IMR-90 (cell line): ENCODE results near the gene KCTD5. TPM values are rescaled to one million over a fixed set of nuclear protein-coding genes. Genes with fewer than 3 reads are reported as not detected.

ENCODE experiments used
- ATAC-seq: fragments of 200-7000 bp; cut with Tn5 transposase; 2 replicates; pipeline ENCODE4 v1.9.1; 2020; ENCODE audit warnings: low read depth, mild to moderate bottlenecking, moderate library complexity
- BruUV-seq: library from RNA; stranded (reverse); fragments of 400-500 nt; replicated peaks from 2 replicates; lab custom pipeline; 2021; lab: Mats Ljungman, UMichigan
- CTCF ChIA-PET: fragments of 300-600 bp; formaldehyde crosslinking; extraction: SDS; loops from one replicate; lab custom pipeline; 2021; ENCODE audit warnings: antibody characterized with exemption; lab: Yijun Ruan, JAX
- POLR2A ChIA-PET: fragments of 300-600 bp; sonication (Branson Sonifier 250); formaldehyde crosslinking; loops from one replicate; lab custom pipeline; 2022; ENCODE audit warnings: antibody characterized with exemption; ENCODE audit not compliant: unreplicated experiment; lab: Charles Lee
- DNase-seq: peaks from one replicate; pipeline ENCODE4 v3.0.0; 2013
- H2AFZ ChIP-seq: replicated peaks from 2 replicates; pipeline ENCODE3; 2013; ENCODE audit warnings: low read length, mild to moderate bottlenecking; ENCODE audit not compliant: poor library complexity
- H2AK5ac ChIP-seq: 2 replicates; pipeline ENCODE4 v1.6.1; 2013; ENCODE audit warnings: low read depth, low read length, inconsistent platforms
- H2AK9ac ChIP-seq: replicated peaks from 2 replicates; pipeline ENCODE3; 2013; ENCODE audit warnings: mild to moderate bottlenecking, low read depth, low read length, moderate library complexity; ENCODE audit not compliant: poor library complexity
- H2BK120ac ChIP-seq: 2 replicates; pipeline ENCODE4 v1.6.1; 2013; ENCODE audit warnings: low read depth, low read length, inconsistent platforms
- H2BK15ac ChIP-seq: 3 replicates; pipeline ENCODE4 v1.6.1; 2013; ENCODE audit warnings: low read depth, low read length, inconsistent platforms
- H2BK20ac ChIP-seq: 2 replicates; pipeline ENCODE4 v1.6.1; 2013; ENCODE audit warnings: low read depth, mild to moderate bottlenecking, inconsistent platforms, low read length, moderate library complexity
- H2BK5ac ChIP-seq: 2 replicates; pipeline ENCODE4 v1.6.1; 2013; ENCODE audit warnings: mild to moderate bottlenecking, low read depth, low read length, inconsistent platforms; ENCODE audit not compliant: poor library complexity, severe bottlenecking
- H3K14ac ChIP-seq: replicated peaks from 2 replicates; pipeline ENCODE4 v1.6.1; 2013; ENCODE audit warnings: low read depth, low read length, inconsistent platforms
- H3K18ac ChIP-seq: 2 replicates; pipeline ENCODE4 v1.6.1; 2013; ENCODE audit warnings: low read depth, low read length, control low read depth
- H3K23ac ChIP-seq: 2 replicates; pipeline ENCODE4 v1.6.1; 2013; ENCODE audit warnings: low read depth, low read length, inconsistent platforms
- H3K27ac ChIP-seq: 2 replicates; pipeline ENCODE4 v1.5.1; 2013; ENCODE audit warnings: mild to moderate bottlenecking, control low read depth, low read length; ENCODE audit not compliant: insufficient read depth
- H3K27me3 ChIP-seq: 2 replicates; pipeline ENCODE4 v1.6.1; 2013; ENCODE audit warnings: low read length; ENCODE audit not compliant: control insufficient read depth, insufficient read depth
- H3K36me3 ChIP-seq: 2 replicates; pipeline ENCODE4 v1.6.1; 2013; ENCODE audit warnings: low read length, mixed read lengths; ENCODE audit not compliant: control insufficient read depth, insufficient read depth
- H3K4ac ChIP-seq: 2 replicates; pipeline ENCODE4 v1.6.1; 2013; ENCODE audit warnings: low read depth, low read length, inconsistent platforms
- H3K4me1 ChIP-seq: 2 replicates; pipeline ENCODE4 v1.6.1; 2013; ENCODE audit warnings: low read length, mixed read lengths; ENCODE audit not compliant: control insufficient read depth, insufficient read depth
- H3K4me2 ChIP-seq: 2 replicates; pipeline ENCODE4 v1.6.1; 2013; ENCODE audit warnings: low read depth, mild to moderate bottlenecking, control low read depth, low read length, moderate library complexity
- H3K4me3 ChIP-seq: 2 replicates; pipeline ENCODE4 v1.5.1; 2013; ENCODE audit warnings: low read depth, mild to moderate bottlenecking, control low read depth, low read length, moderate library complexity; ENCODE audit not compliant: insufficient read depth
- H3K56ac ChIP-seq: 2 replicates; pipeline ENCODE4 v1.6.1; 2013; ENCODE audit warnings: low read length, inconsistent platforms; ENCODE audit not compliant: insufficient read depth; ENCODE audit errors: extremely low read depth
- H3K79me1 ChIP-seq, 2 experiments: 2 replicates each; pipeline ENCODE4 v1.6.1; 2013; ENCODE audit warnings: low read length in 2 of 2, inconsistent platforms in 1 of 2, low read depth in 1 of 2
- H3K9ac ChIP-seq: 2 replicates; pipeline ENCODE4 v1.6.1; 2013; ENCODE audit warnings: low read depth, low read length, control low read depth
- H3K9me1 ChIP-seq: 2 replicates; pipeline ENCODE4 v1.6.1; 2013; ENCODE audit warnings: low read length, inconsistent platforms; ENCODE audit not compliant: insufficient read depth
- H3K9me3 ChIP-seq: 2 replicates; pipeline ENCODE4 v1.6.1; 2013; ENCODE audit warnings: low read length; ENCODE audit not compliant: control insufficient read depth, insufficient read depth
- H4K20me1 ChIP-seq: 2 replicates; pipeline ENCODE4 v1.6.1; 2013; ENCODE audit warnings: low read length, inconsistent platforms; ENCODE audit not compliant: insufficient read depth
- H4K5ac ChIP-seq: 2 replicates; pipeline ENCODE4 v1.6.1; 2013; ENCODE audit warnings: mild to moderate bottlenecking, low read depth, low read length, control low read depth
- H4K8ac ChIP-seq, 2 experiments: 2 replicates each; pipeline ENCODE4 v1.6.1; 2013; ENCODE audit warnings: low read depth in 2 of 2, low read length in 2 of 2, control low read depth in 1 of 2, inconsistent platforms in 1 of 2
- H4K91ac ChIP-seq: 2 replicates; pipeline ENCODE4 v1.6.1; 2013; ENCODE audit warnings: low read depth, low read length, inconsistent platforms; ENCODE audit not compliant: insufficient read depth
- ELK1 ChIP-seq: fragments of 150-350 bp; IDR thresholded peaks from 2 replicates; pipeline ENCODE4 v1.6.1; 2016; ENCODE audit warnings: low read depth, mild to moderate bottlenecking, low read length, moderate library complexity, borderline replicate concordance
- MAFK ChIP-seq: IDR thresholded peaks from 2 replicates; pipeline ENCODE4 v1.6.1; 2012; ENCODE audit warnings: low read depth, low read length, improper control_type of control experiment
- MAZ ChIP-seq: IDR thresholded peaks from 2 replicates; pipeline ENCODE4 v1.6.1; 2012; ENCODE audit warnings: low read depth, mild to moderate bottlenecking, low read length, improper control_type of control experiment, moderate library complexity, borderline replicate concordance
- MXI1 ChIP-seq: IDR thresholded peaks from 2 replicates; pipeline ENCODE4 v1.6.1; 2012; ENCODE audit warnings: low read depth, mild to moderate bottlenecking, low read length, moderate library complexity, borderline replicate concordance
- POLR2A ChIP-seq: IDR thresholded peaks from 2 replicates; pipeline ENCODE4 v1.6.1; 2012; ENCODE audit warnings: mild to moderate bottlenecking, low read depth, low read length
- RCOR1 ChIP-seq: IDR thresholded peaks from 2 replicates; pipeline ENCODE4 v1.6.1; 2012; ENCODE audit warnings: mild to moderate bottlenecking, low read length, improper control_type of control experiment; ENCODE audit not compliant: insufficient replicate concordance
- RFX5 ChIP-seq: IDR thresholded peaks from 2 replicates; pipeline ENCODE4 v1.8.0; 2012; ENCODE audit warnings: low read depth, mild to moderate bottlenecking, low read length, moderate library complexity
- WGBS, 2 experiments: methylation state at CpG; one replicate each; pipeline versions ENCODE4 v1.1.5 to v1.1.7; 2013; ENCODE audit warnings: missing lambda C conversion rate in 2 of 2; ENCODE audit not compliant: insufficient read length in 1 of 2; ENCODE audit errors: extremely low coverage in 2 of 2; 5-methylcytosine and 5-hydroxymethylcytosine counted together
- dilution Hi-C: fragments of 300-500 bp; cut with HindIII; formaldehyde crosslinking; loops from one replicate; pipeline ENCODE4 v1.14.3; 2018; ENCODE audit warnings: low sequenced_read_pairs; ENCODE audit not compliant: unreplicated experiment
- in situ Hi-C: fragments of 300-500 bp; cut with MboI; formaldehyde crosslinking; loops from 3 replicates; pipeline ENCODE4 v1.14.3; 2019; ENCODE audit warnings: low sequenced_read_pairs, inconsistent platforms, mixed read lengths
- intact Hi-C: fragments of 100-400 bp; cut with micrococcal nuclease; formaldehyde crosslinking; loops from 2 replicates; pipeline ENCODE4 v1.10.0; 2022
- polyA plus RNA-seq, 3 experiments: library from polyadenylated mRNA; depleted of rRNA; stranded (reverse); fragments of >200 nt; gene quantifications; 2 replicates each; pipeline ENCODE4 v1.2.3, GENCODE V29; 2012; ENCODE audit warnings: low replicate concordance in 1 of 3
- total RNA-seq: library from RNA; depleted of rRNA; stranded (reverse); fragments of >200 nt; gene quantifications from 2 replicates; pipeline ENCODE4 v1.2.3, GENCODE V29; 2012

The KCTD5 gene
- total and polyA plus RNA-seq, 2 of the 4 experiments (the other 2 are of a cell fraction): 17.2 to 56.2 TPM

DNA sequence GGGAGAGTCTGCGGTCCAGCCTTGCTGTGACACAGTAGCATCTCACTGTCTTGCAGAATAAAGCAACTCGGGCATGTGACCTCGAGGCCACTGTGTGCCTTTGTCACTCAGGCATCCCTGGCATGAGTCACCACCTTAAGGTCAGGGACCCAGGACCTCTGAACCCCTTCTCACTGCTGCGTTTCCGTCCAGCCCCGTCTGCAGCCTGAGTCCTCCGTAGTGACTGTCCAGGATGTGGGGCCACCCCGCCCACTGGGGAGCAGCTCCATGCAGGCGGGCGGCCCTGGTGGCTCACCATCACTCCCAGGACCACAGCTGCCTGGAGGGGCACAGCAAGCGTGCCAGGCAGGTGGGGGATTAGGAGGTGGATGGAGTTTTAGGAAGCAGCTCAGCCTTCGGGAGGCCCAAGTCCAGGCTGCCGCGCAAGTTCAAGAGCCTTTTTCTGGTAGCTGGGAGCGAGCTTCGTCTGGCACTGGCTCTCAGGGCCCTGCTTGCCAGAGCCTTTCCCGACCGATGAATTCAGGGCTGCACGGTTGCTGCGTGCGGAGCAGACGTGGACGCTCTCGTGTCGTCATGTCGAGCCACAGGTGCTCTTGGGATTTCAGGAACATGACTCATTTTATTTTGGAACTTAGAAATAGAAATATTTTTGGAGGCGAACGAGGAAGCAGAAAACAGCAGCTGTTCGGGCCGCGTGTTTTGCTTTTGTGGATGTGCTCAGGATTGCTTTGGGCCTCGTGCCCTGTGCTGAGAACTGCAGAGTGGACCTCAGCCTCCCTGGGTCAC, 16.8 kb downstream of the KCTD5 start:
- H3K9me1 ChIP-seq: no peaks in the 10 kb centered on the region
- dilution Hi-C loops (no loop called here), in situ Hi-C loops (no loop called here), intact Hi-C loops (no loop called here)
- no peak overlapping the region for H3K23ac ChIP-seq
- no peak overlapping the region for H4K91ac ChIP-seq
- H3K9me3 ChIP-seq: no peaks in the 10 kb centered on the region
- no peak overlapping the region for H2BK15ac ChIP-seq
- no peaks in the 10 kb centered on the region for H3K4me1 ChIP-seq
- no peak for DNase-seq
- no peaks in the 10 kb centered on the region for H3K27me3 ChIP-seq
- no peak overlapping the region for H2AK9ac ChIP-seq
- no peak overlapping the region for H2AFZ ChIP-seq
- no peak overlapping the region for H3K27ac ChIP-seq
- no peak overlapping the region for H3K4ac ChIP-seq
- ATAC-seq: no peak
- H3K4me2 ChIP-seq: no peak overlapping the region
- ChIA-PET POLR2A (no interaction called here), CTCF (no interaction called here)
- no peaks in the 10 kb centered on the region; the same call in 1 of the 2 replicates for H4K20me1 ChIP-seq
- no peak overlapping the region for H4K8ac ChIP-seq
- no peak overlapping the region for H3K56ac ChIP-seq
- H2BK20ac ChIP-seq: no peak overlapping the region
- no peak overlapping the region for H3K18ac ChIP-seq
- no peak for TF ChIP-seq POLR2A
- no peak for TF ChIP-seq MAFK
- TF ChIP-seq MAZ: no peak
- TF ChIP-seq MXI1: no peak
- TF ChIP-seq ELK1: no peak
- no peak for TF ChIP-seq RFX5
- TF ChIP-seq RCOR1: no peak
- no peak overlapping the region for H3K14ac ChIP-seq
- no peak overlapping the region for H4K5ac ChIP-seq
- no peak overlapping the region for H2BK120ac ChIP-seq
- H2AK5ac ChIP-seq: no peak overlapping the region
- WGBS, 2 experiments: 82% methylated on average over 15 of the region's 32 CpGs; no CpG with 5 or more reads in 1 of the 2 experiments
- H3K4me3 ChIP-seq: no peak overlapping the region
- H2BK5ac ChIP-seq: no peak overlapping the region
- no peak overlapping the region for H3K9ac ChIP-seq
- no TSS peak for BruUV-seq
- peaks cover 59% of the 10 kb centered on the region for H3K36me3 ChIP-seq
- peaks cover 0 to 15% of the 10 kb centered on the region in 2 experiments; a peak in 3 of 4 replicates for H3K79me1 ChIP-seq
